Activated T-cell treated with anti-CD3 and anti-CD28 coated beads for 1 hour (primary cell): ENCODE data around the gene CHMP1B.

Experiments
- DNase-seq: peaks from one replicate; pipeline ENCODE4 v3.0.0-alpha.2; 2020; ENCODE audit warnings: low read depth

Gene CHMP1B

GRCh38 chr18:11902522-11903292, 51.5 kb downstream of the CHMP1B start:
- no peak for DNase-seq
